Mammary epithelial cell (primary cell): Measurements from ENCODE around the gene ZFYVE19.

Source experiments
- EZH2 ChIP-seq: IDR thresholded peaks from 2 replicates; pipeline ENCODE4 v1.6.1; 2012; ENCODE audit warnings: low read length, inconsistent platforms, borderline replicate concordance
- TF ChIP-seq, protein P1 (sequence below), 2 donors: IDR thresholded peaks in 1 of 2; conservative IDR thresholded peaks in 1 of 2; 2 replicates each; pipeline ENCODE4 v1.5.1; 2011 to 2012; ENCODE audit warnings: inconsistent platforms in 2 of 2, low read length in 2 of 2, mild to moderate bottlenecking in 2 of 2, control low read depth in 1 of 2, low read depth in 1 of 2; ENCODE audit not compliant: insufficient read depth in 1 of 2; ENCODE audit errors: extremely low read depth in 1 of 2

DNA sequence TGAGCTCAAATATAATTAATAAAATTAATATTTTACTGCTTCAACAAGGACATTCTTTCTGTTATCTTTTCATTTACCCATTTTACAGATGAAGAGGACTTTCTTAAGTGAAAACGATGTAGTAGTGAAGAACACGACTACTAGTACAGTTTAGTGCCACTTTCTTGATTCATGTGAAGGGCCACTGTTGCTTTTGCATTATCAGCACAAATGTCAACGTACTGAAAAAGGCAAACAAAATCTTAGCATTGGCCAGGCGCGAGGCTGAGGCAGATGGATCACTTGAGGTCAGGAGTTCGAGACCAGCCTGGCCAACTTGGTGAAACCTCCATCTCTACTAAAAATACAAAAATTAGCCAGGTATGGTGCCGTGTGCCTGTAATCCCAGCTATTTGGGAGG is 12.2 kb downstream of the ZFYVE19 start:
- TF ChIP-seq, protein P1, sequence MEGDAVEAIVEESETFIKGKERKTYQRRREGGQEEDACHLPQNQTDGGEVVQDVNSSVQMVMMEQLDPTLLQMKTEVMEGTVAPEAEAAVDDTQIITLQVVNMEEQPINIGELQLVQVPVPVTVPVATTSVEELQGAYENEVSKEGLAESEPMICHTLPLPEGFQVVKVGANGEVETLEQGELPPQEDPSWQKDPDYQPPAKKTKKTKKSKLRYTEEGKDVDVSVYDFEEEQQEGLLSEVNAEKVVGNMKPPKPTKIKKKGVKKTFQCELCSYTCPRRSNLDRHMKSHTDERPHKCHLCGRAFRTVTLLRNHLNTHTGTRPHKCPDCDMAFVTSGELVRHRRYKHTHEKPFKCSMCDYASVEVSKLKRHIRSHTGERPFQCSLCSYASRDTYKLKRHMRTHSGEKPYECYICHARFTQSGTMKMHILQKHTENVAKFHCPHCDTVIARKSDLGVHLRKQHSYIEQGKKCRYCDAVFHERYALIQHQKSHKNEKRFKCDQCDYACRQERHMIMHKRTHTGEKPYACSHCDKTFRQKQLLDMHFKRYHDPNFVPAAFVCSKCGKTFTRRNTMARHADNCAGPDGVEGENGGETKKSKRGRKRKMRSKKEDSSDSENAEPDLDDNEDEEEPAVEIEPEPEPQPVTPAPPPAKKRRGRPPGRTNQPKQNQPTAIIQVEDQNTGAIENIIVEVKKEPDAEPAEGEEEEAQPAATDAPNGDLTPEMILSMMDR (conservative IDR thresholded peaks at IDR 0.05 in 1 of 2, IDR thresholded peaks at IDR 0.05 in 1 of 2; ENCODE audit: extremely low read depth in 1 of 2, insufficient read depth in 1 of 2, low read depth in 1 of 2, low read length in 2 of 2) = no peak
- no peak for TF ChIP-seq EZH2
